HG03045 (cell line): Measurements from ENCODE around the gene SLC1A6.
"Not testable (repeated sequence)": the region's sequence is repeated elsewhere in the genome, so short reads cannot be mapped to it uniquely, and the experiment has no call there.

Source experiments
- ATAC-seq: cut with Tn5 transposase; IDR thresholded peaks from one replicate; pipeline ENCODE4 v1.9.1; 2021; ENCODE audit warnings: mild to moderate bottlenecking, moderate library complexity; ENCODE audit not compliant: unreplicated experiment

The SLC1A6 gene

DNA sequence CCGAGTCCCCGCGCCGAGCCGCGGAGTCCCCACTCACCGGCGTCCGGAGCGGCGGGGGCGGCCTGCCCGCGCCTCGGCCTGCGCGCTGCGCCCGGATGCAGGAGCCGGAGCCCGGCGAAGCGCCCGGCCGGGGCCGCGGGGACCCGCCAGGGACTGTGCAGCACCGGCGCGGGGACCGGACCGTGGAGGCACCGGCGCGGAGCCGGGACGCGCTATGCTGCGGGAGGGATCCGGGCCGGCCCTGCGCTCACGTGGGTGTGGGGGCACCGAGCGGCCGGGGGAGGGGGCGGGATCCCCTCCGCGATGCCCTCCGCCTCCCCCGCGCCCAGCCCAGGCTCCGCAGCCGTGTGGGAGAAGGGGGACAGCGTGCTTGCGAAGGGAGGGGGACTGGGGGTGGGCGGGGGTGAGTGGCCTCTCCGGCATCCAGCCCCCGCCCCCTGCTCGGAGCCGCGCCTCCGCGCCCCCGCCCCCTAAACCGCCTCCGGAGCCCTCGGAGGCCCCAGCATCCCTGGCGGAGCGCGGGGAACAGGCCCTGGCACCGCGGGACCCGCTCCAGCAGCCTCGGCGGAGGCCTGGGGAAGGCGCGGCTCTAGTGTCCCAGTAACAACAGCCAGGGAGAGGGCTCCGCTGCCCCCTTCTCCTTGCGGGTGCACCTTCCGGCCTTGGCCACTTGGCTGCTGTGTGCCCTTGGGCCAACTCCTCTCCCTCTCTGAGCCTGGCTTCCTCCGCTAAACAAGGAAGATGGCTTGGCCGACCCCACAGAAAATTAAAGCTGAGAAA, at the start of gene SLC1A6:
TSS of gene SLC1A6 (minus strand) at position 389 of the 780 bp plus-strand sequence. CDS start 6,954 bp downstream, outside the sequence.
- no peak for ATAC-seq

DNA sequence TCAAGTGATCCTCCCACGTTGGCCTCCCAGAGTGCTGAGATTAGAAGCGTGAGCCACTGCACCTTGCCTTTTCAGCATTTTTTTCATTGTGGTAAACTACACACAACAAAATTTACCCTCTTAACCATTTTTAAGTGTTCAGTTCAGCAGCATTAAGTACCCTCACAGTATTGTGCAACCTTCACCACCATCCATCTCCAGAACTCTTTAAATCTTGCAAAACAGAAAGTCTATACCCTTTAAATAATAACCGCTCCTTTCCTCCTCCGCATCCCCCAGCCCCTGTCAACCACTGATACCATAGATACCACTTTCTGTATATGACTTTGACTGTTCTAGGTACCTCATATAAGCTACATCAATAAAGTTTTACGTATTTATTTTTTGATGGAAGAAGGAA, 48.8 kb upstream of the SLC1A6 start:
- ATAC-seq, result no peak

DNA sequence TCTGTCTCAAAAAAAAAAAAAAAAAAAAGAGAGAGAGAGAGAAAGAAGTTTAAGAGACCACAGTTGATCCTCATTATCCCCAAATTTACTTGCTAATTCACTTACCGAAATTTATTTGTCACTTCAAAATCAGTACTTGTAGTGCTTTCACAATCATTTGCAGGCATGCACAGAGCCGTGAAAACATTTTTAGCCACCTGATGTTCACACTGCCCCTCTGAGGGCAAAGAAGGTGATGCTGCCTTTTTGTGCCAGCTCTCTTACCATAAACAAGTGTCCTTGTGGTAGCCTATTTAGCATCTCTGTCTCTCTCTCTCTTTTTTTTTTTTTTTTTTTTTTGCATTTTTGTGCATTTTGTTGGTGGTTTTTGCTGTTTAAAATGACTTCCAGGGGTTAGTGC, 45.6 kb upstream of the SLC1A6 start:
- no peak for ATAC-seq

DNA sequence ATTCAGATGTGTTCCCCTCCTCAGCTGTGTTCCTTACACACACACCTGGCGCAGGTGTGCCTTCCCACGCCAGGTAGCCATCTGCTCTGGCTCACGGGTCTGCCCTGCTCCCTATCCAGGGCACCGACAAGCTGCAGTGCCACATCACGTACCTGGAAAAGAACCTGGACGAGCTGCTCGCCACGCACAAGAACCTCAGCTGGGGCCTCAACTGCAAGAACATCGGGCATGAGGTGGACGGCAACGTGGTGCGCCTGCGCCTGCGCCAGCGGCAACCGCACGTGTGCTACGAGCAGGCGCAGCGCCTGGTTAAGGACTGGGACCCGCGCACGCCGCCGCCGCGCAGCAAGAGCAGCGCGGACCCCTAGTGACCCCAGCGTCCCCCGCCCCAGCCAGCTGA, 43.1 kb upstream of the SLC1A6 start:
- no peak for ATAC-seq

DNA sequence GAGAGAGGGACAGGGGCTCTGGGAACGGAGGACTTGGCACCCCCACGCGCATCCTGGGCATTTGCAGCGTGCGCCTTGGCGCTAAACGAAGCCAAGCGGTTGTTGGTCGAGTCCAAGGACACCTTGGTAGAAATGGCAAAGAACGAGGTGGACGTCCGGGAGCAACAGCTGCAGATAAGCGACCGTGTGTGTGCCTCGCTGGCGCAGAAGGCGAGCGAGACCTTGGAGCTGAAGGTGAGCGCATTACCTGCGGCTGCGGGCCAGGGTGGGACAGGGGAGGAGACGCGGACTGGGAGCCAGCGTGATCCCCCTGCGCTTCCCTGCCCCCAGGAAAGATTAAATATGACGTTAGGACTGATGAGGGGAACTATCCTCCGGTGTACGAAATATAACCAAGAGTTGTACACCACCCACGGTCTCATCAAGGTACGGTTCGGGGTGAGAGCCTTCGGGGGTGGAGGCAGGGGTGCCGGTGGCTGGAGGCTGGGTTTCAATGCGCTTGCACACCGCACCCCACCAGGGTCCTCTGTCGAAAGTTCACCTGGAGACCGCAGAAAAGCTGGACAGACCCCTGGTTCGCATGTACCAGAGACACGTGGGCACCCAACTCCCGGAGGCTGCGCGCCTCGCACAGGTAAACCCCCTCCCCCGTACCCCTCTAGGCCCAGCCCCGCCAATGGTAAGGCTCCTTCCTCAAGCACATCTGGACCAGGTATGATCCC, 41.8 kb upstream of the SLC1A6 start:
- no peak for ATAC-seq

DNA sequence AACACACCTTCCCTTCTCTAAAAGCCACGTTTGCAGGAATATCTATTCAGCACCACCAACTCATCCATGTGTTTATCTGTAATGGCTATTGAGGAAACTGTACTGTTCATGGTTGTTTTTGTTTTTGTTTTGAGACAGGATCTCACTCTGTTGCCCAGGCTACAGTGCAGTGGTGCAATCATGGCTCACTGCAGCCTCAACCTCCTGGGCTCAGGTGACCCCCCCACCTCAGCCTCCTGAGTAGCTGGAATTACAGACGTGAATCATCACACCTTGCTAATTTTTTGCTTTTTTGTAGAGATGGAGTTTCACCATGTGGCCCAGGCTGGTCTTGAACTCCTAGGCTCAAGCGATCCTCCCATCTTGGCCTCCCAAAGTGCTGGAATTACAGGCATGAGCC, 39.2 kb upstream of the SLC1A6 start:
- ATAC-seq, result not testable (repeated sequence)

DNA sequence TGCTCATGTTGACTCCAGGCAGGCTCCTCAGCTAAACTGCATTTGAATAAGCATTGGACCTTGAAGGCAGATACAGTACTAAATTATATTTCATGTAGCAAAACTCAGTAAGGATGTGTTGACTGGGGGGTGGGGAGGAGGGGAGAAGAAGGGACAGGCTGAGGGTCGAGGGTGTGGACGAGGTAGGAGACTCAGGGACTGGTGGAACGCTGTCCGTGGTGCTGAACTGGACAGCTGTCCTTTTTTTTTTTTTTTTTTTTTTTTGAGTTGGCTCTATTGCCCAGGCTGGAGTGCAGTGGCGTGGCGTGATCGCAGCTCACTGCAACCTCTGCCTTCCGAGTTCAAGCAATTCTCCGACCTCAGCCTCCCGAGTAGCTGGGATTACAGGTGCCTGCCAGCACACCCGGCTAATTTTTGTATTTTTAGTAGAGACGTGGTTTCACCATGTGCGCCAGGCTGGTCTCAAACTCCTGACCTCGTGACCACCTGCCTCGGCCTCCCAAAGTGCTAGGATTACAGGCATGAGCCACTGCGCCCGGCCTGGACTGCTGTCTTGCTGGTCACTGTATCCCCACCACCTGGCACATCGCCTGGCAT, 36.4 kb upstream of the SLC1A6 start:
- no peak for ATAC-seq

DNA sequence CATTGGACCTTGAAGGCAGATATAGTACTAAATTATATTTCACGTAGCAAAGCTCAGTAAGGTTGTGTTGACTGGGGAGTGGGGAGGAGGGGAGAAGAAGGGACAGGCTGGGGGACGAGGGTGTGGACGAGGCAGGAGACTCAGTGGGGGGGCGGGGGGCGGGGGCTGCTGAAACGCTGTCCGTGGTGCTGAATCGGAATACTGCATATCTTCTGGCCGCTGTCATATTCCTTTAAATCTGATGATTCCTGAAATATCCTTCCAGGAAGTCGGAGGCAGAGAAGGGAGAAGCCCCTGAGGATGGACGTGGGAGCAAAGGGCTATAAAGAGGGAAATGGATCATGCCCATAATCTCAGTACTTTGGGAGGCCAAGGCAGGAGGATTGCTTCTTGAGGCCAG, 34.9 kb upstream of the SLC1A6 start:
- ATAC-seq, result no peak

DNA sequence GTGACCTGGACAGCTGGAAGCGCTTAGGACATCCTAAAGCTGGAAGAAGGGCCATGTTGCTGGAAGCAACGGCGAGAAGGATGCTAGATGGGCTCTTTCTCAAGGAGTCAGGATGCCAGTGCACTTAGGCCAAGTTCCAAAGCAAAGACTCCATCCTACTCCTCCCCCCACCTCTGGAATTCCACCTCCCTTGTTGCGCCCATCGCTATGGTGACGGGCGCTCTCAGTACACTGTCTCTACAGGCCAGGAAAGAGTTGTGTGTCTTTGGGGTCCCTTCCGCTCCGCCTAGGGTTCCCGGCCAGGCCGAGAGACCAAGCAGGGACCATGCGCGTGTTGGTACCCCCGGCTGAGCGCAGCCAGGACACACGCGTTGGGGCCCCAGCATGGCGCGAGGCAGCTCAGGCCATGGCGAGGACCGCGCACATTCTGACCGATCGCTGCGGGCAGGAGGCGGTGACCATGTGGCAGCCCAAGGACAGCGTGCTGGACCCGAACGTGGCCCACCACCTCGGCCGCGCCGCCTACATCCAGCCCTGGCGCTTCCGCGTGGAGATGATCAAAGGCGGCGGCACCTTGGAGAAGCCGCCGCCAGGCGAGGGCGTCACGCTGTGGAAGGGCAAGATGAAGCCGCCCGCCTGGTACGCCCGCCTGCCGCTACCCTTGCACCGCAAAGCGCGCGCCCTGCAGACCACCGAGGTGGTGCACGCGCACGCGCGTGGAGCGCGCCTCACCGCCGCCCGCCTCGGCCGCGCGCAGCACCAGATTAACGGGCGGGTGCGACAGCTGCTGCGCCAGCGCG, 31.0 kb upstream of the SLC1A6 start:
- no peak for ATAC-seq

DNA sequence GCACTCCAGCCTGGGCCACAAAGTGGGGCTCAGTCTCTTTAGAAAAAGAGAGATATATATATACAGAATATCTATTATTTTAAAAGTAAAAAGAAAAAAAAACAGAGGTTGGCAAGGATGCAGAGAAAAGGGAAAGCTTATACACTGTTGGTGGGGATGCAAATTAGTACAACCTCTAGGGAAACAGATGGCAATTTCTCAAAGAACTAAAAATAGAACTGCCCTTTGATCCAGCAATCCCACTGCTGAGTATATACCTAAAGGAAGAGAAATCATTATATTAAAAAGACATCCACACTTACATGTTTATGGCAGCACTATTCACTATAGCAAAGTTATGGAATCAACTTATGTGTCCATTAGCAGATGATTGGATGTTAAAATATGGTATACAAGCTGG, 28.6 kb upstream of the SLC1A6 start:
- ATAC-seq, result no peak

DNA sequence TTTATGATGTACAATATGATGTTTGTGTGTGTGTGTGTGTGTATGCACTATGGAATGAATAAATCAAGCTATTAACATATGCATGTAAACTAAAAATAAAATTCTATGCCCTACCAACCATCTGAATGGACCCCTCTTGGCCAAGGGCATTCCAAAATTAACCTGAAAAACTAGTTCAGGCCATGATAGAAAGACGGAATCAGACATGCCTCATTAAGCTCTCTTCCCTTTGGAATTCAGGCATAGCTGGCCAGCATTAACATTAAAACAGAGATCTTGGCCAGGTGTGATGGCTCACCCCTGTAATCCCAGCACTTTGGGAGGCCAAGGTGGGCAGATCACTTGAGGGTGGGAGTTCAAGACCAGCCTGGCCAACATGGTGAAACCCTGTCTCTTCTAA, 18.3 kb upstream of the SLC1A6 start:
- ATAC-seq, result no peak

DNA sequence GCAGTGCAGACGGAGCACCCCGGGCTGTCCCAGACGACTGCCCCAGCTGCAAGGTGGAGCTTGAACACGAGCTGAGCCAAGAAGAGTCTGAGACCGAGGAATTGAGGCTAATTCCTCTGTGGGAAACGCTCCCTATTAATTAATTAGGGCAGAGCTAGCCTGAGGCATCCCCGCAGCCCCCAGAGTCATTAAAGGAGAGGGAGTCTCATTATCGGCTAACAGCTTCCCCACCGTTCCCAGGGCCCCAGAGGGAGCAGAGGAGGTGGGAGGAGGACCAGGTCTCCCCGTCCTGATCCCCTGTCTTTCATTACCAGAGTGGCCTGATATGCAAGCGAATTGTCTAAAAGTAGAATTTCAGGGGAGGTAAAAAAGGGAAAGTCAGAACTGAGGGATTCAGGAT, 13.1 kb upstream of the SLC1A6 start:
- ATAC-seq, result no peak

DNA sequence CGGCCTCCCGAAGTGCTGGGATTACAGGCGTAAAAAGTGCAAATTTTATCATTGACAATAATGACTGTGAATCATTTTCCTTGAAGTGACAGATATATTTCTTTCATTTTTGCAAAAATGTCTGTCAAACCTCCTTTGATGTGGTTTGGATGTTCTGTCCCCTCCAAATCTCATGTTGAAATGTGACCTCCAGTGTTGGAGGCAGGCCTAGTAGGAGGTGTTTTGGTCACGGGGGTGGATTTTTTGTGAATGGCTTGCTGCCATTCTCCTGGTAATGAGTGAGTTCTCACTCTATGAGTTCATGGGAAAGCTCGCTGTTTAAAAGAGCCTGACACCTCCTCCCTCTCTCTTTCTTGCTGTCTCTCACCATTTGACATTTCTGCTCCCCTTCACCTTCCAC, 5.5 kb upstream of the SLC1A6 start:
- ATAC-seq, result no peak

DNA sequence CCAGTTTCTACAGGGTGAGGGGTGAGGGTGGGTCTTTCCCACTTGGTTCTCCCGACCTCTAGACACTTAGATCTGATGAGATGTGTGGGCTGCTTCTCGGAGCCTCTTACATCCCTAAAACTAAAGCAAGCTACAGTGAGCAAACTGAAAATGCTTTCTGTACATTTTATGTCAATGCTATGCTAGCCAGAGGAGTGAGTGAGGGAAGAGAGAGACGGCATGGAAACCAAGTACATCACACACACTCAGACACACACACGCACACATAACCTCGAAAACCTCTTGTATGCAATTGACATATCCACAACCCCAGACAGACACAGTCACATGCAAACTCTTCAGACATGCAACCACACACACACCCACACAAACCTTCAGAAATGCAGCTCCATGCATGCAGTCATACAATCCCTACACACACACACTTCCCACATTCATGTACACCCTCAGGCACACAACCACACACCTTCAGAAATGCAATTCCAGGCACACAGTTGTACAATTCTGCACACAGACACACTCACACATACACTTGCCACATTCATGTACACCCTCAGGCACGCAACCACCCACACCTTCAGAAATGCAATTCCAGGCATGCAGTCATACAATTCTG, 1.4 kb downstream of the SLC1A6 start:
- no peak for ATAC-seq

DNA sequence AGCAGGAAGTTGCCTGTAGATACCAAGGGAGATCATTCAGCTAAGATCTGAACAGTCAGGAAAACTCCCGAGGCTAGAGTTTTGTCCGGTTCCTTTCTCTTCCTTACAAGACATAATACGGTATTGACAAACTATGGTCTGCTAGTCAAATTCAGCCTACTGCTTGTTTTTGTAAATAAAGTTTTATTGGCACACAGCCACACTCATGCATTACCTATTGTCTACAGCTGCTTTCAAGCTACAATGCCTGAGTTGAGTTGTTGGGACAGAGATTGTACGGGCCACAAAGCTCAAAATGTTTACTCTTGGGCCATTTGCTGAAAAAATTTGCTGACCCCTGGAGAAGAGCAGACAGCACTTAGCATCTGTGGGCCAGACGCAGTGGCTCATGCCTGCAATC, 2.5 kb downstream of the SLC1A6 start:
- no peak for ATAC-seq

DNA sequence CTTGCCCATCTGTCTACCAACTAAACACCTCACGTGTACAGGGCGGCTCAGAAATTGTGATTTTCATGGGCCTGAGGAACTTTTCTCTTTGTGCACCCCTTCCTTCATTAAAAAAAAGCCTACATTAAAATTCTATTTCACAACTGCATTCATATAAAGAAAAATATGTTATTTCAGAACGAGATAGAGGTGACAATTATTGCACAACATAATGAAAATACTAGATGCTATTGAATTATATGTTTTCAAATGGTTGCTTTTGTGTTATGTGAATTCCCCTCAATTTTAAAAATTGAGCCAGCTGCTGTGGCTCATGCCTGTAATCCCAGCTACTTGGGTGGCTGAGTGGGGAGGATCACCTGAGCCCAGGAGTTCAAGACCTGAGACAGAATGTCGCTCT, 5.2 kb downstream of the SLC1A6 start:
- no peak for ATAC-seq

DNA sequence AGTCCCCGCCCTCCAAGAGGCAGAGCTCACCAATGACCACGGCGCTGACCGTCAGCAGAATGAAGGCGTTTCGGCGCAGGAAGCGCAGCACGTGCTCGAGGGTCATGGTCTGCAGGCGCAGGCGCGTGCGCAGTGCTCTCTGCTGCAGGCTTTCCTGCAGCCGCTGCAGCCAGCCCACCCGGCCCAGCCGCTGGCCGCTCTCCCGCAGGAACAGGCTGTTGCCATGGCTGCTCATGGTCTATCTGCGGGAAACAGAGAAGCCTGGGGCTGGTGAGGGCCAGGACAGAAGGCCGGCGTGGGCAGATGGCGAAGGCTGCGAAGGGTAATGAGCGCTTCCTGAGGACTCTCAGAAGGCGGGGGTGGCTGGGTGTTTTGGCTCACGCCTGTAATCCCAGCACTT, 7.0 kb downstream of the SLC1A6 start:
- no peak for ATAC-seq

DNA sequence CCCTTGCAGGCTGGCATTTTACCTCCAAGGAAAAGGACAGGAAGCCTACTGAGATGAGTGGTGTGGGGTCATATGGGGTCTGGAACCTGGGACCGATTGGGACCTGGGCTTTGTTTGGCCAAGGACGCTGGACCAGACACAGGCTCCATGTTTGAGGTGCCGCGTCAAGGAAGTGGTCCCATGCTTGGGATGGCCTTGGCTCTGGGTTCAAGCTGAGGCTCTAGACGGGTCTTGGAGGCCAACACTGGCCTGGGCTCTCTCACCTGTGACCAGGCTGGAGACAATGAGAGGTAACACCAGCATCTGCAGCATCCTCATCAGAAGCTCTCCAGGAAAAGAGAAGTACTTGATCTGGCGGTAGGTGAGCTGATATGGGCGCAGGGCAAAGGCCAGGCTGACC, 8.2 kb downstream of the SLC1A6 start:
- no peak for ATAC-seq

DNA sequence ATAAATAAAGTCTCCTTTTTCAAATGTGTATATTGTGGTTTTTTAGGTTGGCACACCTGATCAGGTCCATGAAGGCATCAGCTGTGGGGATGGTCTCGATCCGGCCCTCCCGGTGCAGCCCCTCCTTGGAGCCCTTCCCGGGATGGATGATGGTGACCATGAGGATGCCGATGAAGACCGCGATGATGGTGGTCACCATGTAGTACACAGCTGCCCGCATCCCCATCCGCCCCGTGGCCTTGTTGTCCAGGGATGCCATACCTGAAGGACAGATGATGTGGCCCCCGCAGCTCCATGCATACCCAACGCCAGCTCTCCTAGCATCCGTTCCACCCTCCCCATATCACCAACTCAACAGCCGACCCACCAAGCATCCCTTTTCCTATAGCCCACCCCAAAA, 11.4 kb downstream of the SLC1A6 start:
- ATAC-seq, result no peak

DNA sequence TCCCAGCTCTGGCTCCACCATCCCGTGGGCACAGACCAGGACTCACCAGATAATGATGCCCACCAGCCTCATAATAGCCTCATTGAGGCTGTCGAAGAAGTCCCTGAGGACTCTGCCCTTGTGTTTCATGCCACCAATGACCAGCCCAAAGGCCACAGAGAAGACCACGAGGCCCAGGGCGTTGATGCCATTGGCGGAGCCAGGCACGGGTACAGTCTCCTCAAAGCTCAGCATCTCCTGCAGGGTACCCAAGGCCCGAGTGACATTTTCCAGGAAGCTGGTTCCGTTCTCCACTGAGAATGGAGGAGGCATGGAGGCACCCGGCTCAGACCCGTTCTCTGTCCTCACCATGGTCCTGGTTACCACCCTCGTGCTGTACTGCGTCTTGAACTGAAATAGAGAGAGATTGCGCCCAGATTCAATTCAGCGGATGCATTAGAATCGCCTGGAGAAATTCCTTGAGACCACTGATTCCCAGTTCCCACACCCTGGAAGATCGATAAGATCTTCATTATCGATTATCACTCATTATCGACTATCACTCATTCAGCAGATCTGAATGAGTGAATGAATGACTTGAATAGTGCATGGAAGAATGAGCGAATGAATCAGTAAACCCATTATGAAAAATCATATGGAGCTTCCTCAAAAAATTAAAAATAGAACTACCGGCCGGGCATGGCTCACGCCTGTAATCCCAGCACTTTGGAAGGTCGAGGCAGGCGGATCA, 17.5 kb downstream of the SLC1A6 start:
- ATAC-seq, result no peak
